Stimulated activated CD8-positive, alpha-beta memory T cell treated with anti-CD3 and anti-CD28 coated beads, Interleukin-12 subunit alpha, Interleukin-12 subunit beta, amount 100 ng/mL, for 4 hours (primary cell): Measurements from ENCODE around the gene AP5M1.
"Not testable (repeated sequence)": the region's sequence is repeated elsewhere in the genome, so short reads cannot be mapped to it uniquely, and the experiment has no call there.

Source experiments
- DNase-seq: peaks from one replicate; pipeline ENCODE4 v3.0.0-alpha.2; 2020; ENCODE audit warnings: low read depth

AP5M1 gene

DNA sequence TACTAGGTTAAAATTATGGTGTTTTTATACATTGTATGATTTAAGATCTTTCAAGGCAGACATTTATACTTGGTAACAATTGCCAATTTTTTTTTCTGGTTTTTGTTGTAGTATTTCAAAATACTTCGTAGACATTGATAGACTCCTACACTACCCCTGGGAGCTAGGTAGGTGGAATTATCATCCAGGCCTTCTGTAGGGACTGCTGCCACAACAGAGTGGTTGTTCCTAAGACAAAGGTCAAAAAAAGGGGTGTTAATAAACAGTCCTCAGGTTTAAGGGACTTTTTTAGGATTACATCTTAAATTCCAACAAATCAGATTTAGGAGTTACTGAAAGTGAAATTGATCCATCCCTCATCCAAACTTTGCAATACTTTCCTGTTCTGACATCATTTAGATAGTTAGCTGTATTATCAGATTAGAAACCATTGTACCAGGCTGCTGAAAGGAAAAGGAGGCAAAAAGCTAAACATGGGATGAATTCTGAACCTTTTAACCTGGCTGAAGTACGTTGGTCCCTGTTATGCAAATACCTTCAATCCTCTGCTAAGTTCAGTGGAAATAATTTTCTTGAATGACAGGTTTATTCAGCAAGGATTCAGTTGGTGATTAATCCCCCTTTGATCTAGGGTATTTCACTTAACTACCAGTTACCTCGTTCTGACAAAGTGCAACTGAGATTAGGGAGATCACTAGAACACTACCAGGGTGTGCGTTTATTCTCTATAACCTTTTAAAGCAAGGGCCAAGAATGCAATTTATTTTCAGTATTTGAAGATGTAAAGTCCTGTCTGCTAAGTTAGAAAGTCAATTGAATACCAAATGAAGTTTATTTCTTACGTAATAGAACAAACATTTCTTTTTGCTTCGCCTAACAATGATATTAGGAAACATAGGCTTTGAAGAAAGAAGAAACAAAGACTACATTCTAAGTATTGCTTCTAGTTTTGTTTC, 23.2 kb downstream of the AP5M1 start:
- DNase-seq, result no peak

GRCh38 chr14:57293866-57294837, 25.4 kb downstream of the AP5M1 start:
- no peak for DNase-seq

GRCh38 chr14:57295239-57295638, 26.5 kb downstream of the AP5M1 start:
- no peak for DNase-seq

DNA sequence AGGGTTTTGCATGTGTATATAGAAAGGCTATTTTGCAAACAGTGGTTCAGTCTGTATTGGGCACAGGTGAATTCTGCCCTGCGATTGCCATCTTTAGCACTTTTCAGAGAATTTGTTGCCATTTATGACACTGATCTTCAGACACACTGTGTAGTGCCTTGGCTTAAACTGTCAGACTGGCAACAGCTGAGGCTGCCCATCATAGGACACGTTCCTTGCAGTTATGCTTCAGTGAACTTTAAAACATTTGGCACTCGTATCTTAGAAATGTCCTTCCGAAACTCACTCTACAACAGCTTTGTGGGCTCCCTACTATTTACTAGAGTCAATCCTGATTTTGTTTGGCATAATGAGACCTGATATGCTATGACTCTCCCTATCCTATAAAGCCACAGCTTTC, 29.1 kb downstream of the AP5M1 start:
- no peak for DNase-seq

DNA sequence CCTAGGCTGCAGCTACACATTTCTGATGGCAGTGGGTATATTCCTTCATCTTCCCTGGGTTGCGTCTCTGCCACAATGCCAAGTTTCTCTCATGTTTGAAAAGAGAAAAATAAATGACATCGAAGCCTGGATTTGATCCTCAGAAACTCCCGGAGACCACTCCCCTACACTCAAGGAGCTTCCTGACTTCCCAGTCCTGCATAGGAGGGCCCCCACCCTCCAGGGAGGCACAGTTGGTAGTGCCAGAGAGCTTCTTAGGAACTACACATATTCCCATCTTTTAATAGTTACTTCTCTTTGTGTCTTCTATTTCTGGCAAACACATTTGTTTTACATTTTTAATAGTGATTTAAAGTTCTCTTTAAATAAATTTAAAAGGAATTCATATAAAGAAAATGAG, 30.7 kb downstream of the AP5M1 start:
- DNase-seq, result no peak

- DNase-seq, result no peak
Observed at GRCh38 chr14:57302883-57303282, 34.1 kb downstream of the AP5M1 start.

DNA sequence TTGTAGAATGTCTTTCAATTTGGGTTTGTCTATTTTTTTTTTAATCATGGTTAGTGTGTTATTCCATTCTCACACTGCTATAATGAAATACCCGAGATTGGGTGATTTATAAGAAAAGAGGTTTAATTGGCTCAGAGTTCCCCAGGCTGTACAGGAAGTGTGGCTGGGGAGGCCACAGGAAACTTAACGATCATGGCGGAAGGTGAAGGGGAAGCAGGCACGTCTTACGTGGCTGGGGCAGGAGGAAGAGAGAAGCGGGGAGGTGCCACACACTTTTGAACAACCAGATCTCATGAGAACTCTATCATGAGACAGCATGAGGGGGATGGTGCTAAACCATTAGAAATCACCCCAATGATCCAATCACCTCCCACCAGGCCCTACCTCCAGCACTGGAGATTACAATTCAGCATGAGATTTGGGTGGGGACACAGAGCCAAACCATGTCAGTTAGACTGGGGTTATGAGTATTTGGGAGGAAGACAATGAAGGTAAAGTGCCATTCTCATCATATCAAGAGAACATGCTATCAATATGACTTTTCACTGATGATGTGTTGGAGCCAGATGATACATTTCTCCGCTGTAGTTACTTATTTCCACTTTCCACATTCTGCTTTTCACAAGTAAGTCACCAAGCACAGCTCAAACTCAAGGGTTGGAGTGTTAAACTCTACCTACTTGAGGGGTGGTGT, 45.8 kb downstream of the AP5M1 start:
- DNase-seq, result no peak

- peak; percentile 8 for DNase-seq
Observed at GRCh38 chr14:57317248-57317833, 48.6 kb downstream of the AP5M1 start.

DNA sequence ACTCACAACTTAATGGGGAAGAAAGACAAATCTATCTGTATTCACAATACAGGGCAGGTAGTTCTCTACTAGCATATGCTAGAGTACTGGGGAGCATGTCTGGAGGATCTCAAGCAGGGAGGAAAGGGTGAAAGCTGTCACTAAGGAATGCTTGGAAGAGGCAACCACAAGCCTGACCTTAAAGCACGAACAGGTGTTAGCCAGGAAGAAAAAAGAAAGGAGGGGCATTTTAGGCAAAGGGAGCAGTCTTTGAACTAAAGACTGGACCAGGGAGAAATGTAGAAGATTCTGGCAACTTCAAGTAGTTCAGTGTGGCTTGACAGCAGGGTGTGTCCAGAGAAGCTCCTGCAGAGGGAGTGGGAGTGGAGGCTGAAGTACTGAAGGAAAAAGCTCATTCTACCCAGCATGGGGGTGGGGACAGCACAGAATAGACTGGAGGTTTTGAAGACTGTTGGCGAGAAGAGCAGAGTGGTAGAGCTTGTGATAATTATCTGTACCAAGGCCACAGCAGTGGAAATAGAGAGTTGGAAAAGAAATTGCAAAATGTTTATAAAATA, 50.9 kb downstream of the AP5M1 start:
- DNase-seq, result no peak

- DNase-seq, result no peak
Observed at GRCh38 chr14:57323721-57324120, 55.0 kb downstream of the AP5M1 start.

- no peak for DNase-seq
Observed at GRCh38 chr14:57326253-57326652, 57.5 kb downstream of the AP5M1 start.

GRCh38 chr14:57329833-57330232, 61.1 kb downstream of the AP5M1 start:
- no peak for DNase-seq

DNA sequence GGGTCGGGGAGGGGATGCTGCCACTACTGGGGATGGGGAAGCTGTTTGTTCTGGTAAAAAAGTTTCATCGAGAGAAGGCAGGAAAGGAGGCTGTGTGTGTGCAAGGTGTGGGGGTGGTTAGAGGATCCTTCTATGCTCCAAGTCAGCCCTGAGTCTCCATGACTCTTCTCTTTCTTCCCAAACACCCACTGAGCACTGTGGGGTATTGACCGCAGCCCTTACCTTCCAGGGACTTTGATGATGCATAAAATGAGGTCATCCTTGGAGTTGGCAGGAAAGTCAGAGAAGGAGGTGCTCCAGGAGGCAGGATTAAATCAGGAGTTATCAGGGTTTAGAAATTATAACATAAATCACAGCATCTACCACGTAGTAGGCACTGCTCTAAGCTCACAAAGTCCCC, 63.7 kb downstream of the AP5M1 start:
- not testable (repeated sequence) for DNase-seq

DNA sequence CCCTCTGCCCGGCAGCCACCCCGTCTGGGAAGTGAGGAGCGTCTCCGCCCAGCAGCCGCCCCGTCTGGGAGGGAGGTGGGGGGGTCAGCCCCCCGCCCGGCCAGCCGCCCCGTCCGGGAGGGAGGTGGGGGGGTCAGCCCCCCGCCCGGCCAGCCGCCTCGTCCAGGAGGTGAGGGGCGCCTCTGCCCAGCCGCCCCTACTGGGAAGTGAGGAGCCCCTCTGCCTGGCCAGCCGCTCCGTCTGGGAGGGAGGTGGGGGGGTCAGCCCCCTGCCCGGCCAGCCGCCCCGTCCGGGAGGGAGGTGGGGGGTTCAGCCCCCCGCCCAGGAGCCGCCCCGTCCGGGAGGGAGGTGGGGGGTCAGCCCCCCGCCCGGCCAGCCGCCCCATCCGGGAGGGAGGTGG, 65.0 kb downstream of the AP5M1 start:
- DNase-seq, result not testable (repeated sequence)

- not testable (repeated sequence) for DNase-seq
Observed at GRCh38 chr14:57343545-57344297, 75.0 kb downstream of the AP5M1 start.

- DNase-seq, result no peak
Observed at GRCh38 chr14:57345106-57345505, 76.3 kb downstream of the AP5M1 start.

GRCh38 chr14:57346741-57347140, 78.0 kb downstream of the AP5M1 start:
- DNase-seq, result no peak
